NCI-H2029 treated with DMSO at 0.1 percent for 48 hours (cell line): Measurements from ENCODE around the gene DMPK.
"Not testable (repeated sequence)": the region's sequence is repeated elsewhere in the genome, so short reads cannot be mapped to it uniquely, and the experiment has no call there.

Source experiments
- DNase-seq: peaks from one replicate; lab custom pipeline; 2025; lab: John Stamatoyannopoulos, UW

DMPK gene

DNA sequence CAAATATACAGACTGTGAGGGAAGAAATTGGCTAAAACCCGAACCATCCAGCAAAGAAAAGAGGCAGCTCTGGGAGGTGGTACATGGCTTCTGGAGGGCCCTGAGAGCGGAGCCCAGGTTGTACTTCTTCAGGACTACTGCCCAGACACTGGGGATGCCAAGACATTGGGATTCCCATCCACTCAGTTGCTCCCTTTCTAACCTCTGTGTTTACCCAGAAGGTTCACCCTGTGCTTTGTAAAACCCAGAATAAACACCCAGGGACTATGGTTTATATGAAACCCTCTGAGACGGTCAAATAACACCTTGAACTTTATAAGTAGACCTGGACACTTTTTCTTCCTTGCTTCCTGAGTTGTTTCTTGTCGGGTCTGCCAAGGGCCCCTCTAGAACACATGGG is 39.3 kb downstream of the DMPK start:
- DNase-seq = no peak

DNA sequence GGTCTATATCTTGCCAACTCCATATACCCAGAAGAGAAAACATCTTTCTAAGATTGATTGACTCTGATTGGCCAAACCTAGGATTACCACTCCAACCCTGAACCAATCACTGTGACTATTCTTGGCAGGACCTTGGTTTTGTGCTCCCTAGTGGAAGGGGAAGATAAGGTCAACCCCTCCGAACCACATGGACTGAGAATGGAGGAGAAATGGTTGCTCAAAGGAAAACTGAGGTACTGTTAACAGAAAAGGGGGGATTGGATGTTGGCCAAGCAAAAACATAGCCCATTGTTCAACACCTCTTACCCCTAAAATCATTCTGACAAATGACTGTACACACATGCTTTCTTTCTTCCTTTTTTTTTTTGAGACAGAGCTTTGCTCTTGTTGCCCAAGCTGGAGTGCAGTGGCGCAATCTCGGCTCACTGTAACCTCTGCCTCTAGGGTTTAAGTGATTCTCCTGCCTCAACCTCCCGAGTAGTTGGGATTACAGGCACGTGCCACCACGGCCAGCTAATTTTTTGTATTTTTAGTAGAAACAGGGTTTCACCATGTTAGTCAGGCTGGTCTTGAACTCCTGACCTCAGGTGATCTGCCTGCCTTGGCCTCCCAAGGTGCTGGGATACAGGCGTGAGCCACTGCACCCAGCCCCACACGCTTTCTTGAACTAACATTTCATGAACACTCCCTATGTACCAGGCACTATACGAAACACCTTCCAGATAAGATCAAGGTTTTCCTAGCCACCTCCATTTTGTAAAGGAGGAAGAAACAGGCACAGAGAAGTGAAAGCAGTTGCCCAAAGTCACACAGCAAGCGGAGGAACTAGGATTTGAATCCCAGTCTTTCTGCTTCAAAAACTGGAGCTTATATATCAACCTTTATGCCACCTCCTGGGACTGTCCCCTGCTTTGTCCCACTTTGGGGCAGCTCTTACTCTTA is 42.5 kb downstream of the DMPK start:
- DNase-seq = no peak

DNA sequence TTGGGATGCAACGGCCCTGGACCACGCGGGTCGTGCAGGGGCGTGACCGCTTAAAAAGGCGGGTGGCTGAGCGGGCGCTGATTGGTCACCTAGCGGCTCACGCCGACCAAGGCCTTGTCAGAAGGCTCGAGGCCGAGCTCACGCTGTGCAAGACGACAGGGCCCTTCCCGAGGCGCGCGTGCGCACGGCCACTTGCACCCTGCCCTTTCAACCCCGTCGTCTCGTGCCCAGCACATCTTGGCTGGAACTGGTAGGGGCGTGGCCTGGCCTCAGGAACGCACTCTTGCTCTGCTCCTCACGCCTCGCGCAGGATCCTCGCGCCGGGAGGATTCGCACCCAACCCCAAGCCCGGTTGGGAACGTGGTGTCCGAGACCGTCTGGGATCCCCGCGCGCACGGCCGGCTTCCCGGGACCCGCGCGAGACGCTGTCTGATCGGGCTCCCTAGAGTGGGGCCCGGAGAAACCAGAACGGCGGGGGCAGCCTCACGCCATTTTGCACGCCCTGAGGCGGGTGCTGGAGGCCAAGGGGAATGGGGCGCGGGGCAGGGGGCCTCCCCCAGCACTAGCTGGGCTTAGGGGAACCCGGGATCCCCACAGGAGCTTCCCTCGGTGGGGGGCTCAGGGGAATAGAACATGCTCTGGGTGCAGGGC is 49.0 kb downstream of the DMPK start, which contains the start of gene MEIOSIN:
Gene MEIOSIN, plus strand, starts transcription at position 280 of the 651 bp plus-strand sequence. CDS start 1,938 bp downstream, outside the sequence.
- DNase-seq = no peak

DNA sequence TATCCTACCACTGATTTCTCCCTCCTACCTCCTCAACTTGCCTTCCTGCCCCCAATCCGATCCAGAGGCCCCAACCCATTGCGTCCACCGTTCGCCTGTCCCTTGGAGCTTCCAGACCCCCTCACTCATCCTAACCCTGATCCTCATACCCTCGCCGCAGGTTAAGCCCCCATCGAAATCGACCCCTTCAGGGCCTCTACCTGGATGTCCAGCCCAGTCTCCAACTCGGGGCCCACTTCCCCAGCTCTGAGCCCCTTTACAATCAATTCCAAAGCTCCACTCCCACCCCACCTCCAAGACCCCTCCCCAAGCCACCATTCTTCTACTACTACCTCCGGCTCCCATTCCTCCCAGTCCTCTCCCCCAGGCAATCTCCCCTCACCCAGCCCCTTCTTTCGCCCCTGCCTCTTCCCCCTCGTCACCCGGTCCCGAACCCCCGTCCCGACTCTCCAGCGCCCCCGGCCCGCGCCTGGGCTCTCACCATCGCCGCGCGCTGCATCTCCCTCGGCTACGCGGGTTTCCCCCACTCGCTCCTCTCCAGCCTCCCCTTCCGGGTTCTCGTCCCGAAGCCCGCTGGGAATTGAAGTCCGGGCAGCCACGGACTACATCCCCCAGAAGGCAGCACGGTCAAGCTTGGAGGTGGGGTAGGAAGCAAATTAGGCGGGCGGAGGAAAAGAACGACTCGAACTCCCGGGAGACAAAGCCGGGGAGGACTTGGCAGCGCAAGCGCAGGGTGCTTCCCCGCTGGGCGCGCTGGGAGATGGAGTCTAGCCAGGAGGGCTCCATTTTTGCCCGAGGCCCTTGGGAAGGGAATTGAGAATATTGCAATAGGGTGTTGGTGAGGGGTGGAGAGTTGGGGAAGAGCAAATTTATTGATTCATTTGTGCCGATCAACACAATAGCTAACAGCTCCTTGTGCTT is 51.7 kb downstream of the DMPK start, which contains the start of gene FBXO46:
Gene FBXO46, minus strand, starts transcription at position 529 of the 921 bp plus-strand sequence. CDS start 17,401 bp downstream, outside the sequence.
- peak; percentile 94 for DNase-seq

DNA sequence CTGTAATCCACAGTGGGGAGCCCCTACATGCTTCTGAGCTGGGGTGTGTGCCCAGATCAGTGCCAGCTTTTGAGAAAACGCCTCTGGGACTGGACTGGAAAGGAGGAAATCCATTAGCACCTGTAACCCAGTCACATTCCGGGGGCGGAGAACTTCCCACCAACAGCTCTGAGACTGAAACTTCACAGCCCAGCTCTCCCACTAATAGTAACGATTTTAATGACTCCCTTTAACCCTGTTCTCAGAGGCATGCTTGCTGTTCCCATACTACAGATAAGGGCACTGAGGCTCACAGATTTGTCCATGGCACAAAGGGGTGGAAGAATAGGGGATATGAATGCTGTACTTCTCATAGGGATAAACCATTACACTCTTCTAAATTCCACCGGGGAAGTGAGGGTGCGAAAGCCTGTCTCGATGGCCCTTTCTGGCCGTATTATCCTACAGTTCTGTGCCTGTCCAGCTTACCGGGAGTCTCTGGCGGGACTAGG is 52.4 kb downstream of the DMPK start:
- DNase-seq = no peak

DNA sequence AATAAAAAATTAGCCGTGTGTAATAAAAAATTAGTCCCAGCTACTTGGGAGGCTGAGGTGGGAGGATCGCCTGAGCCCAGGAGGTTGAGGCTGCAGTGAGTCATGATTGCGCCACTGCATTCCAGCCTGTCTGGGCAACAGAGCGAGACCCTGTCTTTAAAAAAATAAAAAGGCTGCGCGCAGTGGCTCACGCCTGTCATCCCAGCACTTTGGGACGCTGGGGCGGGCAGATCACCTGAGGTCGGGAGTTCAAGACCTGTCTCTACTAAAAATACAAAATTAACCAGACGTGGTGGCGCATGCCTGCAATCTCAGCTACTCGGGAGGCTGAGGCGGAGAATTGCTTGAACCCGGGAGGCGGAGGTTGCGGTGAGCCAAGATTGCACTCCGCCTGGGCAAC is 53.6 kb downstream of the DMPK start:
- DNase-seq = not testable (repeated sequence)

DNA sequence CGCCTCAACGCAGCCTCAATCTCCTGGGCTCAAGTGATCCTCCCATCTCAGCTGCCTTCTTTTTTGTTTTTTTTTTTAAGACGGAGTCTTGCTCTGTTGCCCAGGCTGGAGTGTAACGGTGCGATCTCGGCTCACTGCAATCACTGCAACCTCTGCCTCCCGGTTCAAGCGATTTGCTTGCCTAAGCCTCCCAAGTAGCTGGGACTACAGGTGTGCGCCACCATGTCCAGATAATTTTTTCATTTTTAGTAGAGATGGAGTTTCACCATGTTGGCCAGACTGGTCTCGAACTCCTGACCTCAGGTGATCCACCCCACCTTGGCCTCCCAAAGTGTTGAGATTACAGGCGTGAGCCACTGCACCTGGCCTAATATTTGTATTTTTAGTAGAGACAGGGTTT is 62.2 kb downstream of the DMPK start:
- not testable (repeated sequence) for DNase-seq
